ENCODE results near the gene KLHL7. TPM values are rescaled to one million over a fixed set of nuclear protein-coding genes. Genes with fewer than 3 reads are reported as not detected.
"Not testable (repeated sequence)": the region's sequence is repeated elsewhere in the genome, so short reads cannot be mapped to it uniquely, and the experiment has no call there.

The KLHL7 gene
- total RNA-seq, 2 donors from 2014 or later: 20.4 to 25.4 TPM

GRCh38 chr7:23117841-23118240 lies 12.3 kb downstream of the KLHL7 start:
- H3K4me3 Mint-ChIP-seq: no peak overlapping the region
- H3K27ac Mint-ChIP-seq: no peak overlapping the region
- H3K27me3 Mint-ChIP-seq (ENCODE audit: low read depth): no peaks in the 10 kb centered on the region
- ATAC-seq (replicated peaks in 1 of 2) (no peak), DNase-seq (no peak)
- H3K9me3 Mint-ChIP-seq: no peaks in the 10 kb centered on the region
- no peaks in the 10 kb centered on the region for H3K36me3 Mint-ChIP-seq (ENCODE audit: insufficient read depth in 2 of 2)
- H3K4me1 Mint-ChIP-seq (ENCODE audit: low read depth): peaks cover 6% of the 10 kb centered on the region

GRCh38 chr7:23120106-23120505 lies 14.5 kb downstream of the KLHL7 start:
- ATAC-seq (replicated peaks in 1 of 2) (no peak), DNase-seq (peak in 1 of 2 donors; percentile 2)
- no peak overlapping the region for H3K27ac Mint-ChIP-seq
- no peak overlapping the region for H3K4me3 Mint-ChIP-seq
- no peaks in the 10 kb centered on the region for H3K27me3 Mint-ChIP-seq (ENCODE audit: low read depth)
- no peaks in the 10 kb centered on the region for H3K36me3 Mint-ChIP-seq (ENCODE audit: insufficient read depth in 2 of 2)
- peaks cover 6% of the 10 kb centered on the region for H3K4me1 Mint-ChIP-seq (ENCODE audit: low read depth)
- no peaks in the 10 kb centered on the region for H3K9me3 Mint-ChIP-seq

GRCh38 chr7:23121165-23121564 lies 15.6 kb downstream of the KLHL7 start:
- Mint-ChIP-seq H3K27me3 (ENCODE audit: low read depth) (no peaks in the 10 kb centered on the region), H3K4me3 (no peak overlapping the region), H3K4me1 (ENCODE audit: low read depth) (peaks cover 6% of the 10 kb centered on the region), H3K9me3 (no peaks in the 10 kb centered on the region), H3K27ac (no peak overlapping the region), H3K36me3 (ENCODE audit: insufficient read depth in 2 of 2) (peaks cover 0 to 3% of the 10 kb centered on the region in 2 donors)
- DNase-seq: no peak
- ATAC-seq (replicated peaks in 1 of 2): no peak

- Mint-ChIP-seq H3K27ac (no peak overlapping the region), H3K27me3 (ENCODE audit: low read depth) (no peaks in the 10 kb centered on the region), H3K4me3 (no peak overlapping the region), H3K4me1 (ENCODE audit: low read depth) (peaks cover 8% of the 10 kb centered on the region), H3K9me3 (no peaks in the 10 kb centered on the region), H3K36me3 (ENCODE audit: insufficient read depth in 2 of 2) (peaks cover 0 to 4% of the 10 kb centered on the region in 2 donors)
- no peak for DNase-seq
- no peak for ATAC-seq (replicated peaks in 1 of 2)
Measured at GRCh38 chr7:23123007-23123406, 17.4 kb downstream of the KLHL7 start.

GRCh38 chr7:23123465-23123864 lies 17.9 kb downstream of the KLHL7 start:
- H3K9me3 Mint-ChIP-seq: no peaks in the 10 kb centered on the region
- H3K36me3 Mint-ChIP-seq (ENCODE audit: insufficient read depth in 2 of 2): peaks cover 0 to 6% of the 10 kb centered on the region in 2 donors
- ATAC-seq (replicated peaks in 1 of 2) (no peak), DNase-seq (no peak)
- no peak overlapping the region for H3K4me3 Mint-ChIP-seq
- peaks cover 10% of the 10 kb centered on the region for H3K4me1 Mint-ChIP-seq (ENCODE audit: low read depth)
- H3K27me3 Mint-ChIP-seq (ENCODE audit: low read depth): no peaks in the 10 kb centered on the region
- H3K27ac Mint-ChIP-seq: no peak overlapping the region

- no peak for ATAC-seq (replicated peaks in 1 of 2)
- H3K27me3 Mint-ChIP-seq (ENCODE audit: low read depth): no peaks in the 10 kb centered on the region
- no peak overlapping the region for H3K27ac Mint-ChIP-seq
- peaks cover 4% of the 10 kb centered on the region for H3K4me1 Mint-ChIP-seq (ENCODE audit: low read depth)
- H3K4me3 Mint-ChIP-seq: no peak overlapping the region
- H3K9me3 Mint-ChIP-seq: no peaks in the 10 kb centered on the region
- DNase-seq: no peak
- peaks cover 0 to 6% of the 10 kb centered on the region in 2 donors for H3K36me3 Mint-ChIP-seq (ENCODE audit: insufficient read depth in 2 of 2)
Measured at GRCh38 chr7:23129036-23129435, 23.5 kb downstream of the KLHL7 start.

GRCh38 chr7:23131799-23132198 lies 26.2 kb downstream of the KLHL7 start:
- not testable (repeated sequence) for H3K4me3 Mint-ChIP-seq; H3K36me3 Mint-ChIP-seq (ENCODE audit: insufficient read depth in 2 of 2); ATAC-seq (replicated peaks in 1 of 2); H3K9me3 Mint-ChIP-seq; H3K27me3 Mint-ChIP-seq (ENCODE audit: low read depth); H3K27ac Mint-ChIP-seq; H3K4me1 Mint-ChIP-seq (ENCODE audit: low read depth); DNase-seq

GRCh38 chr7:23133797-23134196 lies 28.2 kb downstream of the KLHL7 start:
- Mint-ChIP-seq H3K36me3 (ENCODE audit: insufficient read depth in 2 of 2) (no peaks in the 10 kb centered on the region), H3K9me3 (no peaks in the 10 kb centered on the region), H3K4me3 (no peak overlapping the region), H3K4me1 (ENCODE audit: low read depth) (no peaks in the 10 kb centered on the region), H3K27ac (no peak overlapping the region), H3K27me3 (ENCODE audit: low read depth) (no peaks in the 10 kb centered on the region)
- ATAC-seq (replicated peaks in 1 of 2) (no peak), DNase-seq (no peak)

GRCh38 chr7:23135755-23136154 lies 30.2 kb downstream of the KLHL7 start:
- no peaks in the 10 kb centered on the region for H3K36me3 Mint-ChIP-seq (ENCODE audit: insufficient read depth in 2 of 2)
- no peaks in the 10 kb centered on the region for H3K9me3 Mint-ChIP-seq
- DNase-seq (no peak), ATAC-seq (replicated peaks in 1 of 2) (no peak)
- H3K27me3 Mint-ChIP-seq (ENCODE audit: low read depth): no peaks in the 10 kb centered on the region
- H3K4me1 Mint-ChIP-seq (ENCODE audit: low read depth): no peaks in the 10 kb centered on the region
- no peak overlapping the region for H3K4me3 Mint-ChIP-seq
- no peak overlapping the region for H3K27ac Mint-ChIP-seq

- no peaks in the 10 kb centered on the region for H3K9me3 Mint-ChIP-seq
- H3K36me3 Mint-ChIP-seq (ENCODE audit: insufficient read depth in 2 of 2): no peaks in the 10 kb centered on the region
- DNase-seq (no peak), ATAC-seq (replicated peaks in 1 of 2) (no peak)
- no peaks in the 10 kb centered on the region for H3K27me3 Mint-ChIP-seq (ENCODE audit: low read depth)
- H3K4me1 Mint-ChIP-seq (ENCODE audit: low read depth): no peaks in the 10 kb centered on the region
- no peak overlapping the region for H3K27ac Mint-ChIP-seq
- no peak overlapping the region for H3K4me3 Mint-ChIP-seq
Measured at GRCh38 chr7:23136216-23136615, 30.6 kb downstream of the KLHL7 start.

- Mint-ChIP-seq H3K36me3 (ENCODE audit: insufficient read depth in 2 of 2) (no peaks in the 10 kb centered on the region), H3K27ac (no peak overlapping the region)
Measured at GRCh38 chr7:23157679-23158078, 52.1 kb downstream of the KLHL7 start.

GRCh38 chr7:23158546-23158945 lies 53.0 kb downstream of the KLHL7 start:
- Mint-ChIP-seq H3K9me3 (no peaks in the 10 kb centered on the region), H3K4me1 (ENCODE audit: low read depth) (no peaks in the 10 kb centered on the region), H3K27ac (no peak overlapping the region), H3K27me3 (ENCODE audit: low read depth) (no peaks in the 10 kb centered on the region), H3K4me3 (no peak overlapping the region), H3K36me3 (ENCODE audit: insufficient read depth in 2 of 2) (no peaks in the 10 kb centered on the region)
- DNase-seq (no peak), ATAC-seq (replicated peaks in 1 of 2) (no peak)

More at GRCh38 chr7:23157679-23158078, 52.1 kb downstream of the KLHL7 start:
- no peaks in the 10 kb centered on the region for H3K27me3 Mint-ChIP-seq (ENCODE audit: low read depth)
- no peaks in the 10 kb centered on the region for H3K9me3 Mint-ChIP-seq
- no peak for DNase-seq
- no peaks in the 10 kb centered on the region for H3K4me1 Mint-ChIP-seq (ENCODE audit: low read depth)
- no peak for ATAC-seq (replicated peaks in 1 of 2)
- no peak overlapping the region for H3K4me3 Mint-ChIP-seq

GRCh38 chr7:23161482-23161881 lies 55.9 kb downstream of the KLHL7 start:
- Mint-ChIP-seq H3K4me3 (no peak overlapping the region), H3K36me3 (ENCODE audit: insufficient read depth in 2 of 2) (no peaks in the 10 kb centered on the region), H3K27me3 (ENCODE audit: low read depth) (no peaks in the 10 kb centered on the region), H3K4me1 (ENCODE audit: low read depth) (no peaks in the 10 kb centered on the region), H3K9me3 (no peaks in the 10 kb centered on the region), H3K27ac (no peak overlapping the region)
- DNase-seq: no peak
- ATAC-seq (replicated peaks in 1 of 2): no peak

- H3K9me3 Mint-ChIP-seq: no peaks in the 10 kb centered on the region
- H3K4me3 Mint-ChIP-seq: no peak overlapping the region
- ATAC-seq (replicated peaks in 1 of 2) (no peak), DNase-seq (no peak)
- H3K27me3 Mint-ChIP-seq (ENCODE audit: low read depth): no peaks in the 10 kb centered on the region
- H3K36me3 Mint-ChIP-seq (ENCODE audit: insufficient read depth in 2 of 2): no peaks in the 10 kb centered on the region
- H3K4me1 Mint-ChIP-seq (ENCODE audit: low read depth): no peaks in the 10 kb centered on the region
- no peak overlapping the region for H3K27ac Mint-ChIP-seq
Measured at GRCh38 chr7:23164846-23165245, 59.3 kb downstream of the KLHL7 start.

All from activated T-cell treated with anti-CD3 and anti-CD28 coated beads, Interleukin-2, amount 50 U/mL, for 72 hours (primary cell).